NCI-H524 (cell line): ENCODE data around the gene FAM83B.
"Not testable (repeated sequence)": the region's sequence is repeated elsewhere in the genome, so short reads cannot be mapped to it uniquely, and the experiment has no call there.

ENCODE experiments used
- DNase-seq, 2 experiments: peaks; one replicate each; lab custom pipeline; 2025; lab: John Stamatoyannopoulos, UW

FAM83B gene

GRCh38 chr6:54860132-54860531, 13.6 kb downstream of the FAM83B start:
- no peak for DNase-seq

- DNase-seq, result no peak
Measured at GRCh38 chr6:54860739-54861138, 14.2 kb downstream of the FAM83B start.

- no peak for DNase-seq
Measured at GRCh38 chr6:54861905-54862616, 15.5 kb downstream of the FAM83B start.

- DNase-seq, result peak in 1 of 2 experiments; percentile 1
Measured at GRCh38 chr6:54864272-54864671, 17.7 kb downstream of the FAM83B start.

- DNase-seq, result no peak
Measured at GRCh38 chr6:54865091-54865631, 18.6 kb downstream of the FAM83B start.

- no peak for DNase-seq
Measured at GRCh38 chr6:54868556-54868955, 22.0 kb downstream of the FAM83B start.

- DNase-seq, result no peak
Measured at GRCh38 chr6:54873599-54873998, 27.0 kb downstream of the FAM83B start.

- DNase-seq, result no peak
Measured at GRCh38 chr6:54874349-54875048, 27.9 kb downstream of the FAM83B start.

GRCh38 chr6:54875539-54875938, 29.0 kb downstream of the FAM83B start:
- DNase-seq, result no peak

GRCh38 chr6:54876365-54876764, 29.8 kb downstream of the FAM83B start:
- DNase-seq, result no peak

GRCh38 chr6:54876871-54877270, 30.3 kb downstream of the FAM83B start:
- no peak for DNase-seq

GRCh38 chr6:54877713-54878317, 31.2 kb downstream of the FAM83B start:
- DNase-seq, result no peak

- no peak for DNase-seq
Measured at GRCh38 chr6:54878718-54879117, 32.1 kb downstream of the FAM83B start.

GRCh38 chr6:54879188-54879985, 32.8 kb downstream of the FAM83B start:
- no peak for DNase-seq

- DNase-seq, result no peak
Measured at GRCh38 chr6:54881067-54881730, 34.6 kb downstream of the FAM83B start.

GRCh38 chr6:54881891-54882290, 35.3 kb downstream of the FAM83B start:
- not testable (repeated sequence) for DNase-seq

- DNase-seq, result no peak
Measured at GRCh38 chr6:54886932-54887584, 40.5 kb downstream of the FAM83B start.

- no peak for DNase-seq
Measured at GRCh38 chr6:54891536-54891935, 45.0 kb downstream of the FAM83B start.

GRCh38 chr6:54892831-54893230, 46.3 kb downstream of the FAM83B start:
- DNase-seq, result no peak

GRCh38 chr6:54893818-54894217, 47.2 kb downstream of the FAM83B start:
- no peak for DNase-seq

- DNase-seq, result no peak
Measured at GRCh38 chr6:54896302-54896701, 49.7 kb downstream of the FAM83B start.
